SK-N-SH (cell line): ENCODE results near the gene FANCD2OS. TPM values are rescaled to one million over a fixed set of nuclear protein-coding genes. Genes with fewer than 3 reads are reported as not detected.

ENCODE experiments used
- CTCF ChIA-PET: fragments of 300-600, 350-600 bp; formaldehyde crosslinking; extraction: SDS; loops from one replicate; lab custom pipeline; 2021; lab: Yijun Ruan, JAX
- POLR2A ChIA-PET: fragments of 350-600 bp; sonication (Branson Sonifier 250); formaldehyde crosslinking; extraction: SDS; loops from one replicate; lab custom pipeline; 2020; ENCODE audit warnings: antibody characterized with exemption, inconsistent platforms; lab: Yijun Ruan, JAX
- DNase-seq: peaks from one replicate; pipeline ENCODE4 v3.0.0; 2012
- H2AFZ ChIP-seq: fragments of 200-600 bp; sonication (generic); 2 replicates; pipeline ENCODE4 v1.8.1; 2016; ENCODE audit warnings: antibody characterized with exemption, mild to moderate bottlenecking, low read depth
- H3F3A ChIP-seq: fragments of 200-600 bp; sonication (generic); replicated peaks from 2 replicates; pipeline ENCODE3; 2016; ENCODE audit warnings: antibody characterized with exemption, mild to moderate bottlenecking; ENCODE audit not compliant: insufficient read depth
- H3K27ac ChIP-seq, 2 experiments: fragments of 200-500 bp in 1 of 2; fragments of 200-600 bp in 1 of 2; sonication (Bioruptor generic) in 1 of 2; sonication (generic), shearing (Covaris generic) in 1 of 2; 2 replicates each; pipeline versions ENCODE4 v1.5.1 to v1.6.1; 2014 to 2016; ENCODE audit warnings: low read depth in 2 of 2, inconsistent platforms in 1 of 2, low read length in 1 of 2, mild to moderate bottlenecking in 1 of 2, mixed read lengths in 1 of 2
- H3K27me3 ChIP-seq: fragments of 200-600 bp; sonication (generic), shearing (Covaris generic); 2 replicates; pipeline ENCODE4 v1.6.1; 2016; ENCODE audit warnings: mixed run types; ENCODE audit not compliant: insufficient read depth
- H3K36me3 ChIP-seq, 2 experiments: fragments of 200-500 bp in 1 of 2; fragments of 200-600 bp in 1 of 2; sonication (Bioruptor generic) in 1 of 2; sonication (generic) in 1 of 2; replicated peaks in 1 of 2; 2 replicates each; pipeline versions ENCODE3 to v1.5.1; 2014 to 2016; ENCODE audit warnings: low read length in 1 of 2, mild to moderate bottlenecking in 1 of 2; ENCODE audit not compliant: insufficient read depth in 2 of 2, control insufficient read depth in 1 of 2
- H3K4me1 ChIP-seq, 2 experiments: fragments of 200-500 bp in 1 of 2; fragments of 200-600 bp in 1 of 2; sonication (Bioruptor generic) in 1 of 2; sonication (generic), shearing (Covaris generic) in 1 of 2; 2 replicates each; pipeline versions ENCODE4 v1.5.1 to v1.6.1; 2014 to 2016; ENCODE audit warnings: low read depth in 1 of 2, low read length in 1 of 2, mixed run types in 1 of 2; ENCODE audit not compliant: insufficient read depth in 2 of 2, control insufficient read depth in 1 of 2
- H3K4me2 ChIP-seq: fragments of 200-600 bp; sonication (generic), shearing (Covaris generic); 2 replicates; pipeline ENCODE4 v1.6.1; 2017; ENCODE audit warnings: mixed run types
- H3K4me3 ChIP-seq, 2 experiments: fragments of 200-500 bp in 1 of 2; fragments of 200-600 bp in 1 of 2; sonication (Bioruptor generic) in 1 of 2; sonication (generic), shearing (Covaris generic) in 1 of 2; 2 replicates each; pipeline versions ENCODE4 v1.5.1 to v1.8.1; 2014 to 2016; ENCODE audit warnings: low read depth in 2 of 2, inconsistent platforms in 1 of 2, low read length in 1 of 2, mild to moderate bottlenecking in 1 of 2, mixed read lengths in 1 of 2, moderate library complexity in 1 of 2
- H3K79me2 ChIP-seq: fragments of 200-600 bp; sonication (generic); 2 replicates; pipeline ENCODE4 v1.8.1; 2017; ENCODE audit warnings: mild to moderate bottlenecking; ENCODE audit not compliant: insufficient read depth
- H3K9ac ChIP-seq: fragments of 200-600 bp; sonication (generic); 2 replicates; pipeline ENCODE4 v1.6.1; 2017; ENCODE audit warnings: mixed run types
- H3K9me2 ChIP-seq: fragments of 200-600 bp; sonication (generic); 2 replicates; pipeline ENCODE4 v1.6.1; 2017; ENCODE audit warnings: mixed run types
- H3K9me3 ChIP-seq: fragments of 200-600 bp; sonication (generic); 2 replicates; pipeline ENCODE4 v1.6.1; 2017; ENCODE audit warnings: mixed run types, mild to moderate bottlenecking, moderate library complexity
- H4K20me1 ChIP-seq: fragments of 200-600 bp; sonication (generic); 2 replicates; pipeline ENCODE4 v1.6.1; 2017; ENCODE audit warnings: mild to moderate bottlenecking, mixed run types; ENCODE audit not compliant: insufficient read depth
- CTCF ChIP-seq: fragments of 200-600 bp; sonication (generic); IDR thresholded peaks from 2 replicates; pipeline ENCODE4 v1.6.1; 2017; ENCODE audit warnings: antibody characterized with exemption, mild to moderate bottlenecking, moderate library complexity
- FOXM1 ChIP-seq: IDR thresholded peaks from 2 replicates; pipeline ENCODE4 v1.4.0; 2012; ENCODE audit warnings: low read depth, mild to moderate bottlenecking
- GATA2 ChIP-seq: sonication (generic); formaldehyde crosslinking; IDR thresholded peaks from 2 replicates; pipeline ENCODE4 v1.5.0; 2020; ENCODE audit warnings: mild to moderate bottlenecking, missing genetic modification reagents
- IRF3 ChIP-seq: fragments of 150-350 bp; IDR thresholded peaks from 2 replicates; pipeline ENCODE4 v1.6.1; 2016; ENCODE audit warnings: mild to moderate bottlenecking, low read depth, low read length
- JUND ChIP-seq: IDR thresholded peaks from 2 replicates; pipeline ENCODE4 v1.4.0; 2012
- MAX ChIP-seq: IDR thresholded peaks from 2 replicates; pipeline ENCODE4 v1.4.0; 2012; ENCODE audit warnings: low read depth
- NFIC ChIP-seq: IDR thresholded peaks from 2 replicates; pipeline ENCODE4 v1.4.0; 2012; ENCODE audit warnings: borderline replicate concordance
- NRF1 ChIP-seq: IDR thresholded peaks from 2 replicates; pipeline ENCODE4 v1.6.1; 2012; ENCODE audit warnings: low read depth, mild to moderate bottlenecking, low read length
- POLR2AphosphoS5 ChIP-seq: IDR thresholded peaks from 2 replicates; pipeline ENCODE4 v1.6.1; 2012; ENCODE audit warnings: low read depth, low read length
- RAD21 ChIP-seq: IDR thresholded peaks from 2 replicates; pipeline ENCODE4 v1.6.1; 2012; ENCODE audit warnings: mild to moderate bottlenecking, low read length
- REST ChIP-seq: IDR thresholded peaks from 2 replicates; pipeline ENCODE4 v1.6.1; 2012; ENCODE audit warnings: mild to moderate bottlenecking, low read depth, low read length, moderate library complexity
- RFX5 ChIP-seq: IDR thresholded peaks from 2 replicates; pipeline ENCODE4 v1.6.1; 2012; ENCODE audit warnings: mild to moderate bottlenecking, improper control_type of control experiment, low read length
- SIN3A ChIP-seq: IDR thresholded peaks from 2 replicates; pipeline ENCODE4 v1.6.1; 2012; ENCODE audit warnings: low read depth, mild to moderate bottlenecking, low read length, moderate library complexity, borderline replicate concordance
- TAF1 ChIP-seq: IDR thresholded peaks from 2 replicates; pipeline ENCODE4 v1.6.1; 2012; ENCODE audit warnings: low read depth, mild to moderate bottlenecking, low read length, moderate library complexity, borderline replicate concordance
- TCF12 ChIP-seq: IDR thresholded peaks from 2 replicates; pipeline ENCODE4 v1.4.0; 2012
- YY1 ChIP-seq: IDR thresholded peaks from 2 replicates; pipeline ENCODE4 v1.4.0; 2012; ENCODE audit warnings: low read depth, mild to moderate bottlenecking
- ZBTB33 ChIP-seq: IDR thresholded peaks from 2 replicates; pipeline ENCODE4 v1.4.0; 2012; ENCODE audit warnings: low read depth, borderline replicate concordance
- WGBS: methylation state at CpG from one replicate; pipeline ENCODE4 v1.1.6; 2017; ENCODE audit warnings: low lambda C conversion rate; 5-methylcytosine and 5-hydroxymethylcytosine counted together
- polyA plus RNA-seq, 3 experiments: library from polyadenylated mRNA; depleted of rRNA; stranded (reverse); fragments of >200 nt; gene quantifications; 2 replicates each; pipeline ENCODE4 v1.2.3, GENCODE V29; 2012

Gene FANCD2OS
- polyA plus RNA-seq, 1 of the 3 experiments (the other 2 are of a cell fraction) = not detected

- no peaks in the 10 kb centered on the region for H3K9me2 ChIP-seq
- ChIA-PET POLR2A (no interaction called here), CTCF (interaction anchor here (0.9 kb wide), 1 partner anchor 30 kb away, joined by 3 read pairs; no protein-coding TSS in a partner anchor)
- no peak overlapping the region for H3K9ac ChIP-seq
- H3K27ac ChIP-seq = no peak overlapping the region
- no peaks in the 10 kb centered on the region for H3K9me3 ChIP-seq
- H3K79me2 ChIP-seq = peaks cover 78% of the 10 kb centered on the region
- DNase-seq = no peak
- no peak overlapping the region for H2AFZ ChIP-seq
- H3K4me1 ChIP-seq = peaks cover 0 to 2% of the 10 kb centered on the region in 2 experiments; a peak in 1 of 4 replicates
- peaks cover 18 to 45% of the 10 kb centered on the region in 2 experiments for H3K36me3 ChIP-seq
- 96% methylated on average over 4 of the region's 4 CpGs for WGBS
- no peak overlapping the region for H3K4me3 ChIP-seq
- TF ChIP-seq GATA2 = no peak
- H3K4me2 ChIP-seq = no peak overlapping the region
- no peaks in the 10 kb centered on the region for H3F3A ChIP-seq
- peaks cover 41% of the 10 kb centered on the region for H4K20me1 ChIP-seq
- H3K27me3 ChIP-seq = no peaks in the 10 kb centered on the region
These were observed 14.7 kb upstream of the FANCD2OS start for GRCh38 chr3:10122724-10123123.

- Histone ChIP-seq H3K9me2 (no peaks in the 10 kb centered on the region), H3K79me2 (peaks cover 94% of the 10 kb centered on the region), H3K4me1 (peaks cover 7 to 10% of the 10 kb centered on the region in 2 experiments; a peak in 3 of 4 replicates), H3F3A (no peaks in the 10 kb centered on the region), H3K9me3 (no peaks in the 10 kb centered on the region), H3K36me3 (peaks cover 8 to 35% of the 10 kb centered on the region in 2 experiments), H4K20me1 (peaks cover 46% of the 10 kb centered on the region), H2AFZ (no peak overlapping the region), H3K4me2 (no peak overlapping the region), H3K27me3 (no peaks in the 10 kb centered on the region), H3K4me3 (no peak overlapping the region), H3K27ac (no peak overlapping the region), H3K9ac (no peak overlapping the region)
- no peak for TF ChIP-seq RFX5
- no peak for TF ChIP-seq IRF3
- TF ChIP-seq JUND = no peak
- no peak for TF ChIP-seq NRF1
- no peak for TF ChIP-seq TCF12
- TF ChIP-seq FOXM1 = no peak
- no peak for TF ChIP-seq RAD21
- no peak for TF ChIP-seq CTCF
- no peak for TF ChIP-seq MAX
- TF ChIP-seq POLR2AphosphoS5 = no peak
- TF ChIP-seq YY1 = no peak
- TF ChIP-seq ZBTB33 = no peak
- TF ChIP-seq REST = no peak
- TF ChIP-seq TAF1 = no peak
- no peak for TF ChIP-seq SIN3A
- TF ChIP-seq GATA2 = no peak
- no peak for TF ChIP-seq NFIC
- ChIA-PET CTCF (no interaction called here), POLR2A (no interaction called here)
- no peak for DNase-seq
- WGBS = 100% methylated on average over 2 of the region's 2 CpGs
These were observed 13.0 kb upstream of the FANCD2OS start for GRCh38 chr3:10121064-10121463.
